ACHN (cell line): ENCODE measurements around the gene PUSL1.

ENCODE experiments used
- DNase-seq: peaks from one replicate; pipeline ENCODE4 v3.0.0-alpha.2; 2015
- in situ Hi-C: cut with HindIII; loops from 2 replicates; pipeline ENCODE4 v1.10.0; 2017; ENCODE audit warnings: low sequenced_read_pairs, low pct_ligation_motif_present, low pct_unique_long_range_greater_than_20kb

PUSL1 gene

DNA sequence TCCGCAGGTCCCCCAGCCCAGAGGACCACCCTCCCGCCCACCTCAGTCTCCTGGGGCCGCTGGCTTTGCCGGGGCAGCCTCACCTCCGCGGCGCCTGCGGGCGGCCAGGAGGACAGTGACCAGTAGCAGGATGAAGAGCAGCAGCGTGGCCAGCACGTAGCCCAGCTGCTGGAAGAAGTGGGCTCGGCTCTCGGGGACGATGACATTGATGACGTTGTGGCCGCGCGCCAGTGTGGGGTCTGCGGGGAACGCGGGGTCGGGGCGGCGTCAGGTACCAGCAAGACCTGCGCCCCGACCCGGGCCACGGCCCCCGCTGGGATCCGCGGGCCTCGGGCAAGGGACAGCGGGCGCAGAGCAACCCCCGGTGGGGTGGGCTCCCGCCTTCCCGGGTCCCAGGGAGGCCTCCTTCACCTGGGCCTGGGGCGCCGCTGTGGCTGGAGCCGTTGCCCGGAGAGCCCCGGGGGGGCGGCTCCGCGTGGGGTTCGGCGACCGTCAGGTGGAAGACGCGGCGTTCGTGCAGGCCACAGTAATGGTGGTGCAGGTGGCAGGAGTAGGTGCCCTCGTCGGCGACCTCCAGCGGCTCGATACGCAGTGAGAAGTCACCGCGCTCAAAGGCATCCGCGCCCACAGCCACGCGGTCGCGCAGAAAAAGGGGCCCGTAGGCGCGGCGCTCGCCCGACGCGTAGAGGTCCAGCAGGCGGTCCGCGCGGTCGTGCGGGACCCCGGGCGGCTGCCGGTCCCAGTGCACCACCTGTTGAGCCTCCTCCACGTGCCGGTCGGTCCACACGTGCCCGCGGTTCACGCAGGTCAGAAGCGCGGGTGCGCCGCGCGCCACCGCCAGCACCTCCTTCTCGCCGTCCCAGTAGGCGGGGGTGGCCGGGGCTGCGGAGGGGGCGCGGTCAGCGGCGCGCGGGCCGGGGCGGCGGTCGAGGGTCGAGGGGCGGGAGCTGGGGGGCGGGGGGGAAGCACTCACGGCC lies 46.2 kb downstream of the PUSL1 start:
- in situ Hi-C loops: no loop called here

DNA sequence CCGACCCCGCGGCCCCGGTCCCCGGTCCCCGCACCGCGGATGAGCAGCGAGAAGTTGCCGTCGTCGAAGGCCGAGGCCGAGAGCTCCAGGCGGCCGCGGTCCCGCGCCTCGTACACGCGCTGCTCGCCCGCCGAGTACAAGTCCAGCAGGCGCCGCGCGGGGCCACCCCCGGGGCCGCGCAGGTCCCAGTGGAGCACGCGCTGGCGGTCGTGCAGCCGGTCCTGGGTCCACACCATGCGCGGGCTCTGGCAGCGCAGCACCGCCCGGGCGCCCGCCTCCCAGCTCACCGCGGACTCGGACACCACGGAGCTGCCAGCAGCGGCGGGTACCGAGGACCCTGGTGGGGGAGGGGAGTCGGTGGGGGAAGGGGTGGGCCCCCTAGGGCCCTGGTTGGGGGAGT lies 47.0 kb downstream of the PUSL1 start:
- in situ Hi-C loops: no loop called here
- DNase-seq: no peak

More for the DNA sequence above, 46.2 kb downstream of the PUSL1 start:
- DNase-seq: no peak

DNA sequence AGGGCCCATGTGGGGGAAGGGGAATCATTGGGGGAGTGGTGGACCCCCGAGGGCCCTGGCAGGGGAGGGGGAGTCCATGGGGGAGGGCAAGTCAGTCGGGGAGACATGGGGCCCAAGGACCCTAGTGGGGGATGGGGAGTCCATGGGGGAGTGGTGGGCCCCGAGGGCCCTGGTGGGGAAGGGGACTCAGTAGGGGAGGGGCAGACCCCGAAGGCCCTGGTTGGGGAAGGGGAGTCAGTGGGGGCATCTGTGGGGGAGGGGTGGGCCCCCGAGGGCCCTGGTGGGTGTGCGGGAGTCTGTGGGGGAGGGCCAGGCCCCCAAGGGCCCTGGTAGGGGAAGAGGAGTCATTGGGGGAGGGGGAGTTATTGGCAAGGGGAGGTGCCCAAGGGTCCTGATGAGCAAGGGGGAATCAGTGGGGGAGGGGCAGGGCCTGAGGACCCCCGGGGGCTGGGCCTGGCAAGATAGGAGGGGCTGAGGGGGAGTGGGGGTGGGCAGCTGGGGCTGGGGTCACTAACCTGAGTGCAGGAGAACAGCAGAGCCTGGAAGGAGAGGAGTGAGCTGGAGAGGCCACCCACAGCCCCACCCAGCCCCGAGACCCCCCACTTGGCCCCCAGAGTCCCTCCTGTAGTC lies 47.9 kb downstream of the PUSL1 start:
- in situ Hi-C loops: no loop called here
- DNase-seq: no peak

DNA sequence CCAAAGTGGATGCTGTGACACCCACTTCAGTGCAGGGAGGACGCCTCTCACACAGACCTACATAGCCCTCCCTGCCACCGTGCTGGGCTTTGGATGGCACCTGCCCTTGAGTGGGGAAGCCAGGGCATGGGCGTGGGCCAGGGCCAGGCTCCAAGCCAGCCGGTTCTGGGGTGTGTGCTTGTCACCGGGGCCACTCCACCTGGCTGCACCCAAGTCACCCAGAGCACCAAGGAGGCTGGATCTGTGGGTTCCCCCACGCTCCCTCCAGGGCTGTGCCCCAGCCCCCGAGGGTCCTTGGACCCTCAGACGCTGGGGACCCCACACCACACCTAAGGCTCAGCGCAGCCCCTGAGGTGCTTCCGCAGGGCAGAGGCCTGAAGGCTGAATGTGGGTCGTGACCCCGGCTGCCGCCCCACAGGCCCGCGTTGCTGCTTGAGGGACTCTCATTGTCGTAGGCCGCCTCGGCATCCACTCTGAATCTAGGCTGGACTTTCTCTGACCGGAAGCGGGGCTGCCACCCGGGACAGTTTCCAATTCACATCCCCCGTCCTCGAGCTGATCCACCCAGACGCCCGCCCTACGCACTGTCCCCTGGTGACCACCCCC lies 48.5 kb downstream of the PUSL1 start:
- in situ Hi-C loops: no loop called here
- DNase-seq: no peak

DNA sequence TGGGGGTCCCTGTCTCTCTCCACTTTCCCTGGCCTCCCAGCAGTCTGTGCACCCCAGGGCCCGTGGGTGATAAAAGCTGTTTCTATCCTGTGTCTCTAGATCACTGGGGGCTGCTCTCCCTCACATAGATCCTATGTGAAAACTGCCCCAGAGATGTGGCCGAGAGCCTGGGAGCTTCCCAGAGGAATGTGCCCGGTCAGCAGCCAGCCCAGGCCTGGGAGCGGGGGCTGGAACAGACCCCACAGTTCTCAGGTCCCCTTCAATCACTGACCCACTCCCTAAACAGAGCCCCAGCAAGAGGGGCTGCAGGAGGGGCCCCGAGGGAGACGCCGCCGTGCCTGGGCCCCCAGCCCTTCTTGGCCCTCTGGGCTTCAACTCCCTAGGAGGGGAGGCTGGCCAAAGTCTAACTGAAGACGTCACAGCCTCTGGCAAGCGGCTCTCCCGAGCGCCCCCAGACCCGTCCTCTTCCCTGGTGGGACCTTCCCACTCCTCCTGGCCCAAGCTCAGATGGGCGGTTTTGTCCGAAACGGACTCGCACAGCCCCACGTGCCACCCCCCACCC lies 49.6 kb downstream of the PUSL1 start:
- DNase-seq: no peak
- in situ Hi-C loops: no loop called here

DNA sequence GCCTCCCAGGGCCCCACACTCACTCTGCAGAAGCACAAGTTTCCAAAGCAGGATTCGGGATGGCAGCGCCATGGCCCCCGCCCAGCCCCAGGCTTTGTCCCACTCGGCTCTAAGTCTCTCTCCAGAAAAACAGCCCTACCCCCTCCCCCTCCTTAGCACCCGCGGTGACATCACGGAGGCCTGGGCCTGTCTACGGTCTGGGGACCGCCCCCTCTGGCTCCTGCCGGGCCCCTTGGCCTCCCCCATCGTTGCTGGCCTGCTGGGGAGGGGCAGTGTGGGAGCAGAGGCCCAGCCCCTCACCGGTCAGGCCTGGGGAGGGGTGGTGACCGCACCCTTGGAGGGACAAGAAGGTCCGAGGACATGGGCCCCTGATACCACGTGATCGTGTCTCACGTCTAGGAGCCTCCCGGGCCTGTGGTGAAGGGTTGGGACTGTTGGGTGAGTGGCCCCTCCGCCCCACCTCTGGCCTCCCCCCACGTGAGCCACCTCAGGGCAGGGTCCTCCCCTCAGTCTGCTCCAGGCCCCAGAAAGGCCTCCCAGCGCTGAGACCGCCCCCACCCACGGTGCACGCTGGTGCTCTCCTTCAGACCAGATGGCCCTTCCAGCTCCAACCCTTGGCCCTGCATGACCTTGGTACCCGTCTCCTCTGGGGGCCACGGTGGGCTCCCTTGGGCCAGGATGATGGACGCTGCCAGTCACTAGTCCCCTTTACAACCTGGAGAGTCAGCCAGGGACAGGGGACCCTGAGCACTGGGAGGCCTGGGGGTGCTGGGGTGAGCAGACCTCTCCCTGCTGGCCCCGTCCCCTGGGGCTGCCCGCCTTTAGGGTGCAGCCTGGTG lies 50.3 kb downstream of the PUSL1 start, which contains the start of gene MXRA8:
TSS of gene MXRA8 (minus strand) at position 123 of the 839 bp plus-strand sequence. CDS start at position 72, 51 bp downstream.
- in situ Hi-C loops: no loop called here

DNA sequence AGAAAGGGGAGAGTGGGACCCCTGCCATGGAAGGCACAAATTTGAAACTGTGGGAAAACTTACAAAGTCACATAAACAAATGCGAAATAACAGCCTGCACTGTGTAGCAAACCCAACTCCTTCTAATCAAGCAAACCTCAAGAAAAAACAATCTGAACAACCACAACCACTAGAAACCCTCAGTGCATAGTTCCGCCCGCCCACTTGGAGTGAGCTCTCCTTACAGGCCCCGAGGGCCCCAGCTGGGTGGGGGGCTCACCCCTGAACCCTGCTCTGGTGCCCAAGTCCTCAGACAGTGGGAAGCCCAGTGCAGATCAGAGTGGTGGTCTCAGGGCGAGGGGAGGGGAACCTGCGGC lies 50.9 kb downstream of the PUSL1 start:
- in situ Hi-C loops: no loop called here
- no peak for DNase-seq

More for the DNA sequence above, 50.3 kb downstream of the PUSL1 start, which contains the start of gene MXRA8:
- no peak for DNase-seq

DNA sequence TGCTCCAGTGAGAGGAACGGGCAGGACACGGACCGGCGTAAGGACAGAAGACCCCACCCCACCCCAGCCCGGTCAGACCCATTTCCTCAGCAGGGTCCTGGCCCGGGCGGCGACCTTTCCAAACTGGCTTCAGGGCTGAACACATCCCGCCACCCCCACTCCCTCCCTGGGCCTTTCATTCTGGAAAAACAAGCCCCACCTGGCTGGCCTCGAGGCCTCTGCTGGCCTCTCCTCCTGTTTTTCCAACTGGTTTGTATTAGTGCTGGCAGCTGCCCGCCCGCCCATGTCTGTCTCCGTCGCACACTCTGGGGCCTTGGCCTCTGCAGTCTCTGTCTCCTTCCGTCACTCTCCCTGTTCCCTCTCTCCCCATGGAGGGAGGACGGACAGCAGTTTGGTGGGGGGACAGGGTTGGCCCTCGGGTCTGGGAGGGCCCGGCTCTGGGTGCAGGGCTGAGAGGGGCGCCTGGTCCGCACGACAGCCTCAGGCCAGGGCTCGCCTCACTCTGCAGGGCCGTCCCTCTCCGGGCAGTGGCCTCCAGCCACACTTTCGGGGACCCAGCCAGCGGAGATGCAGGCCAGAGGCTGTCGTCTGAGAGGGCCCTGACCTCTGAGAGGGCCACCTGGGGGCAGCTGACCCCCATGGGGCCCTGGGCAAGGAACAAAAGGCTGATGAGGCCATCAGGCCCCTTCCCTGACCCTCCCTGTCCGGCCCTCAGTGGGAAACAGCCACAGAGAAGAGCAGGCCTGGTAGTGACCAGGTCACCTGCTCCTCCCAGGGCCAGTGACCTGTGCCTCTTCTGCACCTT lies 51.5 kb downstream of the PUSL1 start:
- no peak for DNase-seq
- in situ Hi-C loops: no loop called here

DNA sequence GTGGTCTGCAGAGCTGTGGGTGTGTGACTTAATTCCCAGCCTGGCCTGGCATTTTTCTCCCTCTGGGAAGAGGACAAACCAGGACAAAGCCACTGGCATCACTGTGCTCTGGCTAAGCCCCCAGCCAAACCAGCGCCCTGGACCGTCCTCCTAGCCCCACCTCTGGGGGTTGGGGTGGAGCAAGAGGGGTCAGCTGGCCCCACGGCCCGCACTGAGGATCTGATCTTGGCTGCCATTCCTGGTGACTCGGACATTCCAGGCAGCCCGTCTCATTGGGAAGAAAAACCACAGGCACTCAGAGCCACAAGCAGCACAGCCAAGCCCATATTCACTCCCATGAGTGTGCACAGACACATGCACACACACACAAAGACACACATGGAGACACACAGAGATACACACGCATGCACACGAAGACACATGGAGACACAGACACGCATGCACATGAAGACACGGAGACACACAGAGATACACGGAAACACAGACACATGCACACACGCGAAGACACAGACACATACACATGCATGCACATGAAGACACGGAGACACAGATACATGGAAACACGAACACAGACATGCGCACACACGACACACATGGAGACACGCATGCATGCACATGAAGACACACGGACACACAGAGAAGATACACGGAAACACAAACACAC lies 52.2 kb downstream of the PUSL1 start:
- DNase-seq: peak; percentile 93
- in situ Hi-C loops: no loop called here
